AG10803 (cell line): ENCODE data around the gene OVOL1.

Experiments used
- DNase-seq: peaks from one replicate; pipeline ENCODE4 v3.0.0; 2010; ENCODE audit warnings: low read depth
- H3K4me3 ChIP-seq: 2 replicates; pipeline ENCODE4 v1.5.1; 2011; ENCODE audit warnings: mild to moderate bottlenecking, low read length, control low read depth
- TF ChIP-seq, protein P1 (sequence below): conservative IDR thresholded peaks from 2 replicates; pipeline ENCODE4 v1.5.1; 2011; ENCODE audit warnings: mild to moderate bottlenecking, low read length, control low read depth, inconsistent platforms

OVOL1 gene

DNA sequence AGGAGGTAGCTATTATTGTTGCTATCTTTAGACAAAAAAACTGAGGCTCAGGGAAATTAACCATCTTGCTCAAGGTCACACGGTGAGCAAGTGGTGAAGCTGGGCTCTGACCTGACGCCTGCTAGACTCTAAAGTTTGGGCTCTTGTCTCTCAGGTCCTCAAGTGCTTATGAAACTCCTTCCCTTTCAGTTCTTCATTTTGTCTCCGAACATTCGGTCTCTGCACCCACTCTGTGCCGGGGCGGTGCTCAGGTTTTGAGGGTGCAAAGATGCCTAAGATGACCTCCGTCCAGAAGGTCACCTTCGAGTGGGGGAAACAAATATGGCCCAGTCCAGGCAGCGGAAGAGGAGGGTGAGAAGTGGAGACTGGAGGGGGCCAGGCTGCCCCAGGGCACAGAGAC lies 16.0 kb downstream of the OVOL1 start:
- H3K4me3 ChIP-seq = no peak overlapping the region
- TF ChIP-seq, protein P1, sequence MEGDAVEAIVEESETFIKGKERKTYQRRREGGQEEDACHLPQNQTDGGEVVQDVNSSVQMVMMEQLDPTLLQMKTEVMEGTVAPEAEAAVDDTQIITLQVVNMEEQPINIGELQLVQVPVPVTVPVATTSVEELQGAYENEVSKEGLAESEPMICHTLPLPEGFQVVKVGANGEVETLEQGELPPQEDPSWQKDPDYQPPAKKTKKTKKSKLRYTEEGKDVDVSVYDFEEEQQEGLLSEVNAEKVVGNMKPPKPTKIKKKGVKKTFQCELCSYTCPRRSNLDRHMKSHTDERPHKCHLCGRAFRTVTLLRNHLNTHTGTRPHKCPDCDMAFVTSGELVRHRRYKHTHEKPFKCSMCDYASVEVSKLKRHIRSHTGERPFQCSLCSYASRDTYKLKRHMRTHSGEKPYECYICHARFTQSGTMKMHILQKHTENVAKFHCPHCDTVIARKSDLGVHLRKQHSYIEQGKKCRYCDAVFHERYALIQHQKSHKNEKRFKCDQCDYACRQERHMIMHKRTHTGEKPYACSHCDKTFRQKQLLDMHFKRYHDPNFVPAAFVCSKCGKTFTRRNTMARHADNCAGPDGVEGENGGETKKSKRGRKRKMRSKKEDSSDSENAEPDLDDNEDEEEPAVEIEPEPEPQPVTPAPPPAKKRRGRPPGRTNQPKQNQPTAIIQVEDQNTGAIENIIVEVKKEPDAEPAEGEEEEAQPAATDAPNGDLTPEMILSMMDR = no peak
- DNase-seq = no peak

DNA sequence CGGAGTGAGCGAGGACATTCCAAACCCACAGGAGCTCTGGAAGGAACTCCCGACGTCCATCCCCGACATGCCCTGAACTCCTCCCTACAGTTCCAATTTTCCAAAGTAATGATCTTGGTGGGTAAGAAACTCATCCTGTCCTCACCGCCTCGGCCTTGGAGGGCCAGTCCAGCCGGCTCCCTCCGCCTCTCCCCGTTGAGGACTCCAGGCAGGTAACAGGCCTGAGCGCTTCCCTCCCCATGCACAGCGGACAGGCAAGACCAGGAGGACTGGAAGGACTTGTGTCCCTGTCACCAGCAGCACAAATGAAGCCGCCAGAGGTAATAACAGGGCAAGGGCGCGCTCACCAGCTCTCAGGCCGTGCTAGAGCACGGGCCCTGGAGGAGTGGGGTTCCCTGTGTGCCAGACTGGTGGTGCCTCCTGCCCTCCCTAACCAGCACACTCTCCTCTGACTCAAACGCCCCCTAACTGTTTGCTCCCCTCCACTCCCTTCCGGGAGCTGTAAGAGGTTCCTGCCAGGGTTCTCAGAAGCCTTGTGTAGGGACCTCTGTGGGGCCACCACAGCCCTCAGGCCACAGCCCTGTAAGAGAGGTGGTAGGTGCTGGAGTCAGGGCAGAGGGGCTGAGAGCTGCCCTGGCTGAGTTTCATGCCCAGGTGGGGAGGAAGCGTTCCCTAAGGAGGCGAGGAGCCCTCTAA lies 17.1 kb downstream of the OVOL1 start:
- DNase-seq = no peak
- H3K4me3 ChIP-seq = no peak overlapping the region
- TF ChIP-seq, protein P1 = no peak

DNA sequence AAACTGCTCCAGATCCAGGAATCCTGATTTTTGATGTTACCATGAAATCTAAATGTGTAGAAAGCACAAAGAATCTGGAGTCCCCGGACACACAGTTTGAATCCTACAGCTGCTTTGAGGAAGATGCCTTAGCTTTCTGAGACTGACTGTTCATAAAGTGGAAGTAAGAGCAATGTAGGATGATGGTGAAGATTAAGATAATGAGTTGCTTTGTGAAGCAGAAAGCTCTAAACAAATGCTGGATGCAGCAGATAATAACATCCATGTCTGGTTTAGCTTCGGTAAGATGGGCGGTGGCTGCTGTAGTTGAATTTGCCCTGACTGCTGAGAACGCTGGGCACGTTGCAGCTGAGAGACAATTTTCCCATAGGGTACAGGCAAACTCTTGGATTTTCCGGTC lies 20.1 kb downstream of the OVOL1 start:
- no peak overlapping the region for H3K4me3 ChIP-seq
- DNase-seq = no peak
- TF ChIP-seq, protein P1 = no peak

DNA sequence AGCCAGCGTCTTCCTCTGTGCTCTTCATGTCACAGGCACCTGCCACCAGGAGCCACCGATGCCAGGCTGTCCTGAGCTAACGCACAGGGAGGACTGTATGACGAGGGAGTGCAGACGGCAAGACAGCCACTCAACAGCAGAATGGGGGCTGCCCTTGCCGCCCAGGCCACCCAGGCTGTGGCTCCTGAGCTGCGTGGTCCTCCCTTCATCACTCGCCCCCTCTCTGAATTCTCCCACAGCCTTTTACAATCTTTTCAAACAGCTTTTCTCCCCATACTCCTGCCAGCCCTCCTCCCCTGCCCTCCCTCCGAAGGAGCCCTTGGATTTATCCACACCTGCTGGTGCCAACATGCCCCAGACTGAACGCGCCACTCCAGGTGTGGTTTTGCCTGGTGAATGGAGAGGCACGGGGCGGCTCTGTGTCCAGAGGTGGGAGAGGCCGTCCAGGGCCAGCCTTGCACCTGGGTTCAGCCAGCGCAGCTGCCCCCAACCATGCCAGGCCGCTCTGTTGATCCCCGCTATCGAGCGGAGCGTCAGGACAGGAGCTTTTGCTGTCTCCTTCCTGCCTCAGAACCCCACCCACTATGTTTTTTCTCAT lies 22.0 kb downstream of the OVOL1 start:
- DNase-seq = no peak
- H3K4me3 ChIP-seq = no peak overlapping the region
- TF ChIP-seq, protein P1 = no peak

DNA sequence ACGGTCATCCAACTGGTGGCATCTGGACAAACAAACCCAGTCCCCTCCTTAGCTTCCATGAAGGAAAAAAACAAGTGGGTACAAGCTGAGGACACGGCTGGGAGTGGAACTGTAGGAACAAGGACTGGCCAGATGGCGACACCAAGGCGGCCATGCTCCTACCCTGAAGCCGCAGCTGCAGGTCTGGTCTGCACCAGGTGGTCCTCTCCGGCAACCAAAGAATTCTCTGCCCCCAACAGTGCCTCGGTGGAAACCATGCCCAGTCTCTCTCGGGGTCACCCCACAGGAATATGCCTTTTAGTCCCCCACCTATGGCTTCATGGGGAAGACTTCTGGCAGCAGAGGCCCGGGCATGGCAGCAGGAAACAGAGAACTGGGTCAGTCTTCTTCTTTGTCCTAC lies 22.6 kb downstream of the OVOL1 start:
- H3K4me3 ChIP-seq = no peak overlapping the region
- TF ChIP-seq, protein P1 = no peak
- DNase-seq = no peak

DNA sequence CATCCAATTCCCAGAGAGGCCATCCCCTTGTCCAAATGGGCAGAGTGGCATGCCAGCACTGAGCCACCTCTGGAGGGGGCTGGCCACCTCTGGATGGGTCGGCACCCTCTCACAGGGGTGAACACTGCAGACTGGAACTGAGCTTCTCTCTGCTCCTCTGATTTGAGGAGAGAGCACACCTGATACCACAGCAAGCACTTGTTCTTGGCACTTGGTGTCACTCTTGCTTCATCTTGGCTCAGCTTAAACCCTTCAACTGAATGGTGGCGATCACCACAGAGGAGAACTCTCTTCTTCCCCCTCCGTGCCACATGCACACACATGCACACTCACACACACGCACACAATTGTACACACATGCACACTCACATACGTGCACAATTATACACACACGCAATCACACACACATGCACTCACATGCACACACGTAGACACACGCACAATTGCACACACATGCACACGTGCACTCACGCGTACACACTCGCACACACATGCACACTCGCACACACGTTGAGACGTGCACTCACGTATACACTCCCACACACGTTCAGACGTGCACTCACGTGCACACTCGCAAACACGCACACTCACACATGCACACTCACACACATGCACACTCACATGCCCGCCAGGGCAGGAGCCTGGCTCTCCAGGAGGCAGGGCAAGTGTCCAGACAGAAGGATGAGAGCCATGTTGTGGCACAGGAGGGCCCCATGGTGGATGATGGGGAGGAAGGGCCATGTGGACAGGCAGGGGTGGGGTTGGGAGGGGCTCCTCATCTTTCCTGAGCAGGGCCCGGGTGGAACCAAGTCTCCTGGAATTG lies 23.4 kb downstream of the OVOL1 start:
- no peak for DNase-seq
- TF ChIP-seq, protein P1 = no peak
- no peak overlapping the region for H3K4me3 ChIP-seq
